ENCODE results near the gene ALS2CL.

ALS2CL gene

DNA sequence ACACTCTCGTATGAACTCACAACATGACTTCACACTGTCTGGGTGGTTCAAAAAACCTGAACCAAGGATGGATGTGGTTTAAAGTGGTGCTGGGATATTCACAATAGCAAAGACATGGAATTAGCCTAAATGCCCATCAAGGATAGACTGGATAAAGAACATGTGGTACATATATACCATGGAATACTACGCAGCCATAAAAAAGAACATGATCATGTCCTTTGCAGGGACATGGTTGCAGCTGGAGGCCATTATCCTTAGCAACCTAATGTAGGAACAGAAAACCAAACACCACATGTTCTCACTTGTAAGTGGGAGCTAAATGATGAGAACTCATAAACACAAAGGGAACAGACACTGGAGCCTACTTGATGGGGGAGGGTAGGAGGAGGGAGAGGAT, 27.5 kb upstream of the ALS2CL start:
- Histone ChIP-seq H3K36me3 (ENCODE audit: insufficient read depth, low read length) (no peaks in the 10 kb centered on the region), H3K4me1 (ENCODE audit: insufficient read depth, low read length) (0 out of 2 replicates have a peak, but pooled peaks cover under 1% of the 10 kb centered on the region), H3K9me3 (ENCODE audit: control insufficient read depth, insufficient read depth, low read length) (no peaks in the 10 kb centered on the region), H3K9ac (ENCODE audit: low read depth, low read length) (no peak overlapping the region)

DNA sequence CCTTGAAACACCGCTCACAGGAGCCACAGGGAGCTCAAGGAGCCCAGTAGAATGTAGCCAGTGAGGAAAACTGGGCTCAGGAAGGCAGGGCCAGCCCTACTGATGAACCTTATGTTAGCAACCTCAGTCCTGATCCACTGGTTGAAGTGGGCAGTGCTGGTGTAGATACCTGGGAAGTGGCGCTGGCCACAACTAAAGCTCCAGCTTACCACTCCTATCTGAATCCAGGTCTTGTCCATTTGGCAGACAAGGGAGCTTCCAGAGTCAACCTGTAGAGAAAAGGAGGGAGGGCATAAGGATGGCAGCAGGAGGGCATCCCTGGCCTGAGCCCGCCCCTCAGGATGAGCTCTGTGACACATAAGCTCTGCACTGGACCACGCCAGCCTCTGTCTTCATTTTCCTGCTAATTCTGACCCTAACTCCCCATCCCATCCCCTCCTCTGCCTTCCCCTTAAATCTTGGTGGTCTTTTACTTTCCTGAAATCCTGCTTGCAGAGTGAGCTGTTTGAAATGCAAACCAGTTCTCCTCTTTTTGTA, 26.3 kb upstream of the ALS2CL start:
- Histone ChIP-seq H3K9me3 (ENCODE audit: control insufficient read depth, insufficient read depth, low read length) (no peaks in the 10 kb centered on the region), H3K9ac (ENCODE audit: low read depth, low read length) (no peak overlapping the region), H3K36me3 (ENCODE audit: insufficient read depth, low read length) (no peaks in the 10 kb centered on the region), H3K4me1 (ENCODE audit: insufficient read depth, low read length) (no peaks in the 10 kb centered on the region)

DNA sequence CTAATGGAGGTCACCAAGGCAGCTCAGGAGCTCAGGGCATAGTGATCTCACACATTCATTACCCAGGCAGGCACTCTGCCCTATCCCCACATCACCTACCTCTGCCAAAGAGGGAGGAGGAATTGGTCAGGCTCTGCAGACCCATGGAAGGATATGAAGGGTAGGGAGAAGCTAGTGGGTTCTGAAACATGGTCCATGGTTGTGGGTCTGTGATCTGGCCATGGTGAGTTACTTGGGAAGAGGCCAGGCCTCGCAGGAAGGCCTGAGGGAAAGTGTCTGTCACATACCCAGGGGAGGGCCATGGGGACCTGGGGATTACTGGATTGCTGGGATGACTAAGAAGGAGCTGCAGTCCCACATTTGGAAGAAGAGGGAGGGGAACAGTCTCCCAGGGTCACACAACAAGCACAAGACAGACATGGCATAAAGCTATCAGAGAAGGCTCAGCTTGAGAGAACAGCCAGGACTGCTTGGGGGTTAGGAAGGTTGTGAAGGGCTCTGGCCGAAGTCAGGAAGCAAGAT, 25.6 kb upstream of the ALS2CL start:
- Histone ChIP-seq H3K9ac (ENCODE audit: low read depth, low read length) (no peak overlapping the region), H3K36me3 (ENCODE audit: insufficient read depth, low read length) (no peaks in the 10 kb centered on the region), H3K9me3 (ENCODE audit: control insufficient read depth, insufficient read depth, low read length) (no peaks in the 10 kb centered on the region; the same call in 1 of the 2 replicates), H3K4me1 (ENCODE audit: insufficient read depth, low read length) (no peaks in the 10 kb centered on the region)

GRCh38 chr3:46717447-46718231, 24.2 kb upstream of the ALS2CL start, which contains the start of gene PRSS50:
TSS of gene PRSS50 (minus strand) at chr3:46717869. CDS start at chr3:46717824, 45 bp downstream.
- no peaks in the 10 kb centered on the region; the same call in 1 of the 2 replicates for H3K9me3 ChIP-seq (ENCODE audit: control insufficient read depth, insufficient read depth, low read length)
- H3K9ac ChIP-seq (ENCODE audit: low read depth, low read length) = no peak within 1 kb of the TSS
- H3K4me1 ChIP-seq (ENCODE audit: insufficient read depth, low read length) = no peaks in the 10 kb centered on the region
- no peaks in the 10 kb centered on the region for H3K36me3 ChIP-seq (ENCODE audit: insufficient read depth, low read length)

- Histone ChIP-seq H3K9ac (ENCODE audit: low read depth, low read length) (no peak overlapping the region), H3K4me1 (ENCODE audit: insufficient read depth, low read length) (no peaks in the 10 kb centered on the region), H3K36me3 (ENCODE audit: insufficient read depth, low read length) (no peaks in the 10 kb centered on the region), H3K9me3 (ENCODE audit: control insufficient read depth, insufficient read depth, low read length) (no peaks in the 10 kb centered on the region; the same call in 1 of the 2 replicates)
These were observed 23.3 kb upstream of the ALS2CL start for GRCh38 chr3:46716461-46717441.

DNA sequence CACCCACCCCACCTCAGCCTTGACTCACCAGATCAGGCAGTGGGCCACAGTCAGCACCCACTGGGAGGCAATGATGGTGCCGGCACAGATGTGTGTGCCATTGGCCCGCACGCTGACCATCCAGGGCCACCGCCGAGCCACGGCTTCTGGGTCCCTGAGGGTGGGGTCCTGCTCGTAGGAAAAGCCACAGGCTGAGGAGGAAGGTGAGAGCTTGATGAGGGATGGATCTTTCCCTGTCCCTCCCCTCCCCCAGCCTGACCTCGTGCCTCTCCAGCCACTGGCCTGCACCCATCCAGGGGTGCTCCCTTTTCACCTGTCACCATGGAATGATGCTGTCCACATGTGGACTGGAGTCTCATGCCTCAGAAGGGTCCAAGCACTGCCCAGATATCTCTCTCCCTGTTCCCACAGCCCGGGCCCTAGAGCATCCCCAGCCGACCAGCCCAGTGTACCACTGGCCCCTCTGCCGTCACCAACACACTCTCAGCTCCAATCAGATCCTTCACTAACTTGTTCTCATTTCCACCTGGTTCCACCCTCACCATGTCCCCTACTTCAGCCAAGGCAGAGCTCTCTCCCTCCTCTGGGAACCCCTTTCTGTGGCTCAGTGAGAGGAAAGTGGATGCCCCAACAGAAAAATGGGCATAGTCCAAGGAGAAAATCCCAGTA, 22.2 kb upstream of the ALS2CL start:
- H3K9ac ChIP-seq (ENCODE audit: low read depth, low read length) = no peak overlapping the region
- H3K9me3 ChIP-seq (ENCODE audit: control insufficient read depth, insufficient read depth, low read length) = no peaks in the 10 kb centered on the region; the same call in 1 of the 2 replicates
- H3K4me1 ChIP-seq (ENCODE audit: insufficient read depth, low read length) = no peaks in the 10 kb centered on the region
- H3K36me3 ChIP-seq (ENCODE audit: insufficient read depth, low read length) = no peaks in the 10 kb centered on the region

GRCh38 chr3:46714728-46715506, 21.4 kb upstream of the ALS2CL start:
- Histone ChIP-seq H3K36me3 (ENCODE audit: insufficient read depth, low read length) (no peaks in the 10 kb centered on the region), H3K9ac (ENCODE audit: low read depth, low read length) (no peak overlapping the region), H3K9me3 (ENCODE audit: control insufficient read depth, insufficient read depth, low read length) (no peaks in the 10 kb centered on the region; the same call in 1 of the 2 replicates), H3K4me1 (ENCODE audit: insufficient read depth, low read length) (no peaks in the 10 kb centered on the region)

DNA sequence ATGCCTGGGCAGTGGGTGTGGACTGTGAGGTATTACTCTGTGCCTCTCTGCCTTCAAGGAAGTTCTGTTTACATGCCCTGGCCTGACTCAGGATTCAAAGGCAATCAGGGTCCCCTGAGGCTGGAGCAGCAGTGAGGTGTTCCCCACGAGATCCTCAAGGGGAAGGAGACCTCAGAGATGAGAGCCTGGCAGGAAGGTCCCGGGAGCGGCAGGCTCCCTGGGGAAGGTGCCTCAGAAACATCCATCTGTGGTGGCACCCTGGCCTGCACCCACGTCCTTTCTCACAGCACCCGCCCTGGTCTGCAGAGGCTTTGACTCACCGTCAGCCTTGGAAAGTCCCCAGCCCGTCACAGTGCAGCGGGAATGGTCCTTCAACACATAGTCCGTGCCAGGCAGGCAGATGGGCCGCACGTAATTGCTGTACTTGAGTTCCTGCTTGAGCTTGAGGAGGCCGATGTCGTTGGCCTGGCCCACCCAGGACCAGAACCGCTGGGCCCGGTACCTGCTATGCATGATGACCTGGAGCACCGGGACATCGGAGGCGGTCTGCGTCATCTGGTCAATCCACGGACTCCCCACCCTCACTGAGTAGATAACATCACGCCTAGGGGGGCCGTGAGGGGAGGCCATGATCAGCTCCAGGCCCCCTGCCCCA, 20.5 kb upstream of the ALS2CL start:
- Histone ChIP-seq H3K9ac (ENCODE audit: low read depth, low read length) (no peak overlapping the region), H3K36me3 (ENCODE audit: insufficient read depth, low read length) (no peaks in the 10 kb centered on the region), H3K9me3 (ENCODE audit: control insufficient read depth, insufficient read depth, low read length) (no peaks in the 10 kb centered on the region; the same call in 1 of the 2 replicates), H3K4me1 (ENCODE audit: insufficient read depth, low read length) (no peaks in the 10 kb centered on the region)

DNA sequence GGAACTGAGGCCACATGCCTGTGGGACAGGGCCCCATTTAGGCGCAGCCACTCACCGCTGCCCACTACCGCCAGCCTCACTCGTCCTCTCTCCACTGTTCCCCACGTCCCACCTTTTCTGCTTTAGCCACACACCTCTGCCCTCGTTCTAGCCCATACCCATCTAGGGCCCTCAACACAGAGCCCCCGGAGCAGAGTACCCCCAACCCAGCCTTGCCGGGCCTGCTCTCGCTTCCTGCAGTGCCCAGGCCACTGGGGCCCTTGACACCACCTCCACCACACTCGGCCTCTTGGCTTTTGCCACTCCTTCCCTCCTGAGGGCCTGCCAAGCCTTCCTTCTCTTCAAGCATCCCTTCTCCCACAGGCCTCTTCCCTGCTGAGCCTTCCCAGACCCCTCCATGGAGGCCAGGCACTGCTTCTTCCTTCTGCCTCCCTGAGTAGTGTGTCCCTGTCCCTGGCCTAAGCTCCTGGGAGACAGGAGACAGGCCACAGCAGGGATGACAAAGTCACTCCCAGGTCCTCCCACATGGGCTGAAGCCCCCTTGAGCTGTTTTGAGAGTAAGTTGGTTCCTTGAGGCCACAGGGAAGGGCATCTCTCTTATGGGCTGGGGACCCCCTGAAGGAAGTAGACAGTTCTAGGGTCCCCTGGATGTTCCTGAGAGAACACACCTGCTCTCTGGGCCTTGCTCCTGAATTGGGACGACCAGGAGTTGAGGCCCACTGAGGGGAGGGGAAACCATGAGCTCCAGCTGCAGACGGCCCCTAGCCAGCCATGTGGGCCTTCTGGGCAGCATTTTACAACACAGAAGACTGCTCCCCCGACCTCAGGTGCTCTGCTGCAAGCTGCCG, 19.8 kb upstream of the ALS2CL start:
- Histone ChIP-seq H3K9me3 (ENCODE audit: control insufficient read depth, insufficient read depth, low read length) (no peaks in the 10 kb centered on the region; the same call in 1 of the 2 replicates), H3K9ac (ENCODE audit: low read depth, low read length) (no peak overlapping the region), H3K36me3 (ENCODE audit: insufficient read depth, low read length) (no peaks in the 10 kb centered on the region), H3K4me1 (ENCODE audit: insufficient read depth, low read length) (no peaks in the 10 kb centered on the region)

DNA sequence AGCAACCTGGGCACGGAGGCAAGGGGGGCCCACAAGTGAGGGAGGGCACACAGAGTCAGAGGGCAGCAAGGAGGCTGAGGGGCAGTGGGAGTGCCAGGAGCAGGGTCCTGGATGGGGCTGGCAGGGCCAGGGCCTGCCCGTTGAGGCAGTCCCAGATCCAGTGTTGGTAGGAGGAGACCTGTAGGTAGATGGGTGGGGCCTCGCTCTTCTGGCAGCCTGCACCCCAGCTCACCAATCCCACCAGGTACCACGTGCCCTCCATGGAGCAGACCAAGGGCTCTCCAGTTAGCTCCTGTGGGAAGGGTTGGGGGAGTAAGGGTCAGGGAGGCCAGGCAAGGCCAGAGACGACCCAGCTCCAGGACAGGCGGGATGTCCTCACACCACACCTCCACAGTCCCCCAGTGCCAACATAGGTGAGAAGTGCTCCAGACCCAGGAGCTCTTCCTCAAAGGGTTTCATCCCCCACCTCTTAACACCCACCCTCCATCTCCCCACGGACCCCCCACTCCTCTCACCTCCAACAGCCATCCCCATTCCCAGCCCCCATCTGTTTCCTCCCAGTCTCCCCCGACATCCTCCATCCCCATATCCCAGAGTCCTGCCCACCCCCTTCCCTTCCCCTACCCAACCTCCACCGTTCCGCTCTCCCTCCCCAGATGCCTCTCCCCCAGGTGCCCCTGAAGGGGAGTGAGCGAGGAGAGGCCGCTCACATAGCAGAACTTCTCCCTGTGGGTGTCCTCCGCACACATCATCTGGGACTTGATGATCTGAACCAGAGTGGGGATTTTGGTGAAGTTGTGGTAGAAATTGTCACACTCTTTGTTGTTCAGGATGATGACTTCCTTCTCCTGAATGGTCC, 18.9 kb upstream of the ALS2CL start:
- Histone ChIP-seq H3K36me3 (ENCODE audit: insufficient read depth, low read length) (no peaks in the 10 kb centered on the region), H3K9me3 (ENCODE audit: control insufficient read depth, insufficient read depth, low read length) (no peaks in the 10 kb centered on the region; the same call in 1 of the 2 replicates), H3K4me1 (ENCODE audit: insufficient read depth, low read length) (no peaks in the 10 kb centered on the region), H3K9ac (ENCODE audit: low read depth, low read length) (no peak overlapping the region)

DNA sequence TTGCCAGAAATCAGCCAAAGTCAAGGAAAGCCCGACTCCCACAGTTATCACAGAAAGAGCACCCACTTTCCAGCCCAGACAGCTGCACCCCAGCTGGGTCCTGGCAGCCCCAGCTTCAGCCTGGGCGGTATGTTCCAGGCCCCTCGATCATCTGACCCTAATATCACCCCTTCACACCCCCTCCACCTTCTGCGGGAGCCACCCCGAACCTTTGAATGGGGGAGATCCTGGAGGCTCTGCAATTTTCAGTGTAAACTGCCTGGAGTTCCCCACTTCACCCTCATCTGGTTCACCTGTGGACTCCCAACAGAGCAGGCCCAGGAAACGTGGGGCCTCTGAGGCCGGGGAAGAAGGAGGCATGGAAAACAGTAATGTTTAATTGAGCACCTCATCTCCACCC, 18.3 kb upstream of the ALS2CL start:
- H3K4me1 ChIP-seq (ENCODE audit: insufficient read depth, low read length) = peaks cover 4% of the 10 kb centered on the region
- H3K9me3 ChIP-seq (ENCODE audit: control insufficient read depth, insufficient read depth, low read length) = no peaks in the 10 kb centered on the region; the same call in 1 of the 2 replicates
- H3K9ac ChIP-seq (ENCODE audit: low read depth, low read length) = no peak overlapping the region
- H3K36me3 ChIP-seq (ENCODE audit: insufficient read depth, low read length) = no peaks in the 10 kb centered on the region

All from ES-I3 (cell line).